ENCODE data around the gene DPP6.
A peak's percentile ranks its signal among the peaks of the same experiment; 100 is the strongest.

Gene DPP6

DNA sequence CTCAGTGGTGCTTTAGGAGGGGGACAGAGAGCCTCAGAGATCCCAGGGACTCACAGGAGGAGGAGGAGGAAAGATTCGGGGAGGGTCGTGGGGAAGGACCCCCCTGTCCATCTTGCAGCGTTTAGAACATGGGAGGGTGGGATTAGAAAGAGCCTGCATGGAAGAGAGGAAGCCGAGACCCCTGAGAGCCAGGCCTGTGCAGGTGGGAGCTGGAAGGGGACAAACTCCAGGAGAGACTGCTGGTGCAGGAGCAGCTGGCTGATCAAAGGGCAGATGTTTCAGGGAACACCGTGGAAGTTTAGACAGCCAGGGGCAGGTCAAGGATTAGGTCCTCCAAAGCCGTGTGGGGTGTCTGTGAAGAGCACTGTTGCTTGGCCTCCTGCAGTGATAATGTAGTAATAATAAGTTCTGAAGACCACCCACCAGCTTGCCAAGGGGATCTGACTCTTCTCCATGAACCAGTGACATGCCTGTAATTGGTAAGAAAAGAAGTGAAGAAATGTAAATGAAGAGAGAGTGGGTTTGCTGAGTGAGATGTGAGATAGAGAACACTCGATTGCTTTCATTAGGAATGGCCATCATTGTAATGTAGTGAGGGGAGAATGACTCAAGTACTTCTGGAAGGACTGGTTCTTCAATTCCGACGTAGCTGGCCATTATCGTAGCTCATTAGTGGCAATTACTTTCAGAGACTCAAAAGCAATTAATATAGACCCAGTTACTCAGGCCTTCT is 525.1 kb downstream of the DPP6 start:
- in situ Hi-C loops (cut with HindIII; ENCODE audit: low pct_unique_long_range_greater_than_20kb, low sequenced_read_pairs) = no loop called here
- no peak for TF ChIP-seq JUND (IDR thresholded peaks at IDR 0.05; ENCODE audit: low read depth)
- DNase-seq (ENCODE audit: low read depth in 1 of 2, low spot score in 1 of 2) = no peak

- in situ Hi-C loops (cut with HindIII; ENCODE audit: low pct_unique_long_range_greater_than_20kb, low sequenced_read_pairs) = no loop called here
- TF ChIP-seq JUND (IDR thresholded peaks at IDR 0.05; ENCODE audit: low read depth) = no peak
- no peak for DNase-seq (ENCODE audit: low read depth in 1 of 2, low spot score in 1 of 2)
These were observed 526.1 kb downstream of the DPP6 start for GRCh38 chr7:154578336-154578735.

- DNase-seq (ENCODE audit: low read depth in 1 of 2, low spot score in 1 of 2) = no peak
- in situ Hi-C loops (cut with HindIII; ENCODE audit: low pct_unique_long_range_greater_than_20kb, low sequenced_read_pairs) = no loop called here
- no peak for TF ChIP-seq JUND (IDR thresholded peaks at IDR 0.05; ENCODE audit: low read depth)
These were observed 527.5 kb downstream of the DPP6 start for GRCh38 chr7:154579711-154580110.

GRCh38 chr7:154581251-154581890 is 529.2 kb downstream of the DPP6 start:
- DNase-seq (ENCODE audit: low read depth in 1 of 2, low spot score in 1 of 2) = no peak
- no peak for TF ChIP-seq JUND (IDR thresholded peaks at IDR 0.05; ENCODE audit: low read depth)
- in situ Hi-C loops (cut with HindIII; ENCODE audit: low pct_unique_long_range_greater_than_20kb, low sequenced_read_pairs) = no loop called here

GRCh38 chr7:154583454-154583853 is 531.3 kb downstream of the DPP6 start:
- TF ChIP-seq JUND (IDR thresholded peaks at IDR 0.05; ENCODE audit: low read depth) = no peak
- in situ Hi-C loops (cut with HindIII; ENCODE audit: low pct_unique_long_range_greater_than_20kb, low sequenced_read_pairs) = no loop called here
- DNase-seq (ENCODE audit: low read depth in 1 of 2, low spot score in 1 of 2) = no peak

DNA sequence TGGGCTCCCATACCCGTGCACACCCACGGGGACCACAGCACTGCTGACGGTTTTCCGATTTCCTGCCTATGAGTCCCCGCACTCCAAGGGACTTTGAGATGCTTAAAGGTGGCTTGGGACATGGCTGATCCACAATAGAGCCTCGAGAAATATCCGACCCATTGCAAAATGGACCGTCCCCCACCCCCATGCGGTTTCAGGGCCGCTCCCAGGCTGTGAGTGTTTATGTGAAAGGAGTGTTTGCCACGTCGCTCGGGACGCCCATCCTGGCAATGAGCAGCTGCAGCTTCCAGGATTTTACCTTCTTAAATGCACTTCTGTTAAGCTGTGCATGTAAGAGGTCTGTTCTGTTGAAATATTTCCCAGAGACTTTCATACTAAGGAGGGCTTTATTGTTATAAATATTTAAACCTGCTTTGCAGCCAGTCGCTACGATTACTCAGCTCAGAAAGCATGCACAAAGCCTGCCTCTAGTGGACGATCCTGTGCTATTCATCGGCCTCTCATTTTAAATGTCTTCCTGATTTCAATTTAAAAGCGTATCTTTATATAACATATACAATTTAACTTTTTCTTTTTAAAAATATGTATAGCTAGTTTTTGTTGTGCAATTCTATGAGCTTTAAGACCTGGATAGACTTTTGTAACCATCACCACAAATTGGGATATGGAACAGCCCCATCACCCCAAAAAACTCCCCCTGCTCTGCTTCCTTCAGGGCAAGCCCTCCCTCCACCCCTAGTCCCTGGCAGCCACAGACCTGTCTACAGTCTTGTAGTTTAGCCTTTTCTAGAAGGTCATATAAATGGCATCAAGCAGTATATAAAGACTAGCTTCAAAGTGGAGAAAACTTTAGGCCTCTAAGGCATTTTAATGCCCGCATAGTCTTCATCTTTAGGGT is 532.4 kb downstream of the DPP6 start:
- no peak for TF ChIP-seq JUND (IDR thresholded peaks at IDR 0.05; ENCODE audit: low read depth)
- peak in 1 of 2 experiments; percentile 31 for DNase-seq (ENCODE audit: low read depth in 1 of 2, low spot score in 1 of 2)
- in situ Hi-C loops (cut with HindIII; ENCODE audit: low pct_unique_long_range_greater_than_20kb, low sequenced_read_pairs) = no loop called here

DNA sequence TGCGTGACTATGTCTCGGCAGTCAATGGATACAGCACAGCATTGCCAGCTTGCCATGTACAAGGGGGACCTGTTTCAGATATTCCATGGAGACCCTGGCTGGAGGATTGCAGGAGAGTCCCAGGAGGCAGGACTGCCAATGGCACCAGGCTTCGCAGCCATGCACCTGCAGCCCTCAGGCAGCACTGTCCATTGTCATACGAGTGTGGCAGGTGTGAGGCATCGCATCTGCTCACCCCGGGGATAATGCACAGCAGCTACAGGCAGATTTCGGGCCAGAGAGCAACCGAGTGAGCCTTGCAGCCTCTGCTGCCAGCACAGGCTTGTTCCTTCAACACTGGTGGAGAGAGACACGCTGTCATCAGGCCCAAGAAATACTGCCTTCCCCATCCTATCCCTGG is 535.6 kb downstream of the DPP6 start:
- TF ChIP-seq JUND (IDR thresholded peaks at IDR 0.05; ENCODE audit: low read depth) = no peak
- DNase-seq (ENCODE audit: low read depth in 1 of 2, low spot score in 1 of 2) = no peak
- in situ Hi-C loops (cut with HindIII; ENCODE audit: low pct_unique_long_range_greater_than_20kb, low sequenced_read_pairs) = no loop called here

GRCh38 chr7:154591544-154591943 is 539.3 kb downstream of the DPP6 start:
- no peak for TF ChIP-seq JUND (IDR thresholded peaks at IDR 0.05; ENCODE audit: low read depth)
- in situ Hi-C loops (cut with HindIII; ENCODE audit: low pct_unique_long_range_greater_than_20kb, low sequenced_read_pairs) = no loop called here
- no peak for DNase-seq (ENCODE audit: low read depth in 1 of 2, low spot score in 1 of 2)

DNA sequence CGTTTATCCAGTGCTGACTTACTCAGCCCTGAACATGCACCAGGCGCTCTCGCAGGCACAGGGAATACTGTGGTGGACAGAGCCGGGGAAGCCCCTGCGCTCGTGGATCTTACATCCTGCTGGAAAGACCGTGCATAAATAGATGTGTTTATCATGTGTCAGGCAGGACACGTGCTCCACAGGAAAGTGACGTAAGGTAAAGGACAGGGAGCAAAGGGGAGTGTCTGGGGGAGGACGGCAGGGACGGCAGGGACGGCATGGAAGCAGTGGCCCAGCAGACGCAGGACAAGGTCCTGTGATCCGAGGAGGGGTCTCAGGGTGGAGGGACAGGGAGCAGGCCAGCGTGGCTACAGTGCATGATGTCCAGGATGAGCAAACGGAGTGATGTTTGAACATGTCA is 540.2 kb downstream of the DPP6 start:
- TF ChIP-seq JUND (IDR thresholded peaks at IDR 0.05; ENCODE audit: low read depth) = no peak
- in situ Hi-C loops (cut with HindIII; ENCODE audit: low pct_unique_long_range_greater_than_20kb, low sequenced_read_pairs) = no loop called here
- no peak for DNase-seq (ENCODE audit: low read depth in 1 of 2, low spot score in 1 of 2)

DNA sequence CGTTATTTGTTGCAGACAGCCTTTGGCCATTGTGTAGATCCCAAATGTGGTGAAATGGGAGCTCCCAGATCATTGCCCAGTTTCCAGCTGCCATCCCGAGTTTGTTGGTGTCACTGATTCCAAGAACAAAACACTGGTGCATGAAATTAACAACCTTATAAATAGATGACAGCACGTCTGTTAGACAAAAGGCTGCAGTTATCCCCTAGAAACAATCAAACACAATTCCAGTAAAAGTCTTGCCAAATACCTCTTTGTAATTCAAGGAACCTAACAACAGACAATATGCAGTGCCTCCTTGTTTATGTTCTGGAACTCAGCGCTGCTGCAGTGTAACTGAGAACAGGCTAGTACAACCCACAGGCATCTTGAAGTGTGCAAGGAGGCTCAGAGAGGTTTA is 546.2 kb downstream of the DPP6 start:
- DNase-seq (ENCODE audit: low read depth in 1 of 2, low spot score in 1 of 2) = no peak
- in situ Hi-C loops (cut with HindIII; ENCODE audit: low pct_unique_long_range_greater_than_20kb, low sequenced_read_pairs) = no loop called here
- no peak for TF ChIP-seq JUND (IDR thresholded peaks at IDR 0.05; ENCODE audit: low read depth)

DNA sequence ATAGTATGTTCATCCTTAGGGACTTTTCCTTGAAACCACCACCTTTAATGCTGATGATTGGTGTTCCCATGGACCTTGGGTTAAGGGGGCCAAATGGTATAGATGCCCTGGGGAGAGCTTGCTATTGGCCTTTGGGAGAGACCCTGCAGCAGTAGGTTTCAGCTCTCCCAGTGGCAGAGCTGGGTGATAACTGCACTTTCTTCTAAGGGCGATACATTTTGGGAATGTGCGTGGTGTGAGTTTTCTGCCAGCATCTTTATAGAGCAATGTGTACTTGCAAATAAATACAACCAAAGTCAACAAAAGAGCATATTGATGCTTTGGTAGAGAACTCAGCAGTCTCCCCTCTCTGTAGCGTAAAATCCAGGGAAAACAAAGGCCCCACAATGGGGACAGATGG is 546.7 kb downstream of the DPP6 start:
- no peak for DNase-seq (ENCODE audit: low read depth in 1 of 2, low spot score in 1 of 2)
- TF ChIP-seq JUND (IDR thresholded peaks at IDR 0.05; ENCODE audit: low read depth) = no peak
- in situ Hi-C loops (cut with HindIII; ENCODE audit: low pct_unique_long_range_greater_than_20kb, low sequenced_read_pairs) = no loop called here

- TF ChIP-seq JUND (IDR thresholded peaks at IDR 0.05; ENCODE audit: low read depth) = no peak
- DNase-seq (ENCODE audit: low read depth in 1 of 2, low spot score in 1 of 2) = no peak
- in situ Hi-C loops (cut with HindIII; ENCODE audit: low pct_unique_long_range_greater_than_20kb, low sequenced_read_pairs) = no loop called here
These were observed 558.7 kb downstream of the DPP6 start for GRCh38 chr7:154610903-154611302.

GRCh38 chr7:154613811-154614210 is 561.6 kb downstream of the DPP6 start:
- no peak for DNase-seq (ENCODE audit: low read depth in 1 of 2, low spot score in 1 of 2)
- no peak for TF ChIP-seq JUND (IDR thresholded peaks at IDR 0.05; ENCODE audit: low read depth)
- in situ Hi-C loops (cut with HindIII; ENCODE audit: low pct_unique_long_range_greater_than_20kb, low sequenced_read_pairs) = no loop called here
